Loucy (cell line): Measurements from ENCODE around the gene SETD2.
"Not testable (repeated sequence)": the region's sequence is repeated elsewhere in the genome, so short reads cannot be mapped to it uniquely, and the experiment has no call there.

Experiments used
- CTCF ChIP-seq: fragments of 200-600 bp; sonication (generic); conservative IDR thresholded peaks from 2 replicates; pipeline ENCODE4 v1.5.1; 2014; ENCODE audit warnings: mild to moderate bottlenecking, antibody characterized with exemption, low read length
- EZH2phosphoT487 ChIP-seq: fragments of 200-600 bp; IDR thresholded peaks from 2 replicates; pipeline ENCODE4 v1.6.1; 2018; ENCODE audit warnings: antibody characterized with exemption, mild to moderate bottlenecking, moderate library complexity, borderline replicate concordance

- TF ChIP-seq CTCF, EZH2phosphoT487: not testable (repeated sequence)
Observed at GRCh38 chr3:47206022-47206421, 42.1 kb upstream of the SETD2 start.
